ENCODE measurements around the gene LEFTY2. TPM values are rescaled to one million over a fixed set of nuclear protein-coding genes. Genes with fewer than 3 reads are reported as not detected.
"Not testable (repeated sequence)": the region's sequence is repeated elsewhere in the genome, so short reads cannot be mapped to it uniquely, and the experiment has no call there.

The LEFTY2 gene
- polyA plus RNA-seq, 1 donor from 2014 or later = not detected

- TF ChIP-seq EZH2 (IDR thresholded peaks at IDR 0.05; ENCODE audit: borderline replicate concordance, insufficient read depth, low read length, poor library complexity, severe bottlenecking) (no peak), MXI1 (conservative IDR thresholded peaks at IDR 0.05; ENCODE audit: poor library complexity, severe bottlenecking) (no peak), CTCF (IDR thresholded peaks at IDR 0.05; ENCODE audit: poor library complexity, severe bottlenecking) (no peak), RAD21 (conservative IDR thresholded peaks at IDR 0.05) (no peak), TAF1 (IDR thresholded peaks at IDR 0.05; ENCODE audit: low read depth) (no peak), POLR2AphosphoS5 (IDR thresholded peaks at IDR 0.05) (no peak), SMC3 (conservative IDR thresholded peaks at IDR 0.05; ENCODE audit: poor library complexity) (no peak), EP300 (conservative IDR thresholded peaks at IDR 0.05; ENCODE audit: poor library complexity, severe bottlenecking) (no peak), REST (IDR thresholded peaks at IDR 0.05; ENCODE audit: borderline replicate concordance) (no peak)
Measured at GRCh38 chr1:225972344-225973152, 31.5 kb upstream of the LEFTY2 start.

GRCh38 chr1:225970592-225971157 lies 29.7 kb upstream of the LEFTY2 start:
- not testable (repeated sequence) for H3K4me3 ChIP-seq (ENCODE audit: low read length); H3K9ac ChIP-seq (ENCODE audit: low read length); H3F3A ChIP-seq (ENCODE audit: insufficient read depth, low read length, poor library complexity, severe bottlenecking); H3K9me2 ChIP-seq (ENCODE audit: insufficient read depth, low read length); H4K20me1 ChIP-seq (ENCODE audit: insufficient read depth); H2AFZ ChIP-seq (ENCODE audit: low read depth, low read length); H3K9me3 ChIP-seq (ENCODE audit: low read length); H3K27me3 ChIP-seq (ENCODE audit: insufficient read depth, low read depth, low read length); H3K36me3 ChIP-seq (ENCODE audit: insufficient read depth, low read length); H3K27ac ChIP-seq (ENCODE audit: low read length); H3K79me2 ChIP-seq (replicated peaks; ENCODE audit: insufficient read depth, low read length); H3K4me2 ChIP-seq (ENCODE audit: low read length)

More at GRCh38 chr1:225972344-225973152, 31.5 kb upstream of the LEFTY2 start:
- no peaks in the 10 kb centered on the region for H3F3A ChIP-seq (ENCODE audit: insufficient read depth, low read length, poor library complexity, severe bottlenecking)
- H3K27me3 ChIP-seq (ENCODE audit: insufficient read depth, low read depth, low read length) = no peaks in the 10 kb centered on the region
- no peak overlapping the region for H3K27ac ChIP-seq (ENCODE audit: low read length)
- no peaks in the 10 kb centered on the region for H4K20me1 ChIP-seq (ENCODE audit: insufficient read depth)
- H3K4me3 ChIP-seq (ENCODE audit: low read length) = no peak overlapping the region
- no peak overlapping the region for H3K9ac ChIP-seq (ENCODE audit: low read length)
- H3K36me3 ChIP-seq (ENCODE audit: insufficient read depth, low read length) = no peaks in the 10 kb centered on the region
- no peak overlapping the region for H3K4me2 ChIP-seq (ENCODE audit: low read length)
- no peaks in the 10 kb centered on the region for H3K79me2 ChIP-seq (replicated peaks; ENCODE audit: insufficient read depth, low read length)
- H2AFZ ChIP-seq (ENCODE audit: low read depth, low read length) = no peak overlapping the region
- H3K9me2 ChIP-seq (ENCODE audit: insufficient read depth, low read length) = no peaks in the 10 kb centered on the region
- H3K9me3 ChIP-seq (ENCODE audit: low read length) = no peaks in the 10 kb centered on the region

GRCh38 chr1:225969751-225970150 lies 28.7 kb upstream of the LEFTY2 start:
- not testable (repeated sequence) for H3K9ac ChIP-seq (ENCODE audit: low read length); H3K4me3 ChIP-seq (ENCODE audit: low read length); H3F3A ChIP-seq (ENCODE audit: insufficient read depth, low read length, poor library complexity, severe bottlenecking); H3K79me2 ChIP-seq (replicated peaks; ENCODE audit: insufficient read depth, low read length); H4K20me1 ChIP-seq (ENCODE audit: insufficient read depth); H3K9me3 ChIP-seq (ENCODE audit: low read length); H3K27me3 ChIP-seq (ENCODE audit: insufficient read depth, low read depth, low read length); H3K27ac ChIP-seq (ENCODE audit: low read length); H3K9me2 ChIP-seq (ENCODE audit: insufficient read depth, low read length); H3K4me2 ChIP-seq (ENCODE audit: low read length); H2AFZ ChIP-seq (ENCODE audit: low read depth, low read length); H3K36me3 ChIP-seq (ENCODE audit: insufficient read depth, low read length)

Data from neural cell (in vitro differentiated cells).